Skeletal muscle satellite cell (primary cell): ENCODE data around the gene CCDC188.

Experiments used
- H3K27me3 ChIP-seq: 2 replicates; pipeline ENCODE4 v1.7.0; 2013; ENCODE audit warnings: low read length; ENCODE audit not compliant: control insufficient read depth, insufficient read depth
- H3K36me3 ChIP-seq: 2 replicates; pipeline ENCODE4 v1.7.0; 2013; ENCODE audit warnings: mild to moderate bottlenecking, control low read depth, low read length; ENCODE audit not compliant: insufficient read depth
- H3K4me1 ChIP-seq: 2 replicates; pipeline ENCODE4 v1.7.0; 2013; ENCODE audit warnings: low read length; ENCODE audit not compliant: control insufficient read depth, insufficient read depth
- H3K4me2 ChIP-seq: 2 replicates; pipeline ENCODE4 v1.7.0; 2013; ENCODE audit warnings: mild to moderate bottlenecking, low read length
- H3K4me3 ChIP-seq: 2 replicates; pipeline ENCODE4 v1.7.0; 2013; ENCODE audit warnings: low read length
- H3K9ac ChIP-seq: 2 replicates; pipeline ENCODE4 v1.7.0; 2013; ENCODE audit warnings: mild to moderate bottlenecking, low read depth, low read length, moderate library complexity
- H3K9me3 ChIP-seq: replicated peaks from 2 replicates; pipeline ENCODE4 v1.7.0; 2013; ENCODE audit warnings: mild to moderate bottlenecking, control low read depth, low read length

Gene CCDC188

DNA sequence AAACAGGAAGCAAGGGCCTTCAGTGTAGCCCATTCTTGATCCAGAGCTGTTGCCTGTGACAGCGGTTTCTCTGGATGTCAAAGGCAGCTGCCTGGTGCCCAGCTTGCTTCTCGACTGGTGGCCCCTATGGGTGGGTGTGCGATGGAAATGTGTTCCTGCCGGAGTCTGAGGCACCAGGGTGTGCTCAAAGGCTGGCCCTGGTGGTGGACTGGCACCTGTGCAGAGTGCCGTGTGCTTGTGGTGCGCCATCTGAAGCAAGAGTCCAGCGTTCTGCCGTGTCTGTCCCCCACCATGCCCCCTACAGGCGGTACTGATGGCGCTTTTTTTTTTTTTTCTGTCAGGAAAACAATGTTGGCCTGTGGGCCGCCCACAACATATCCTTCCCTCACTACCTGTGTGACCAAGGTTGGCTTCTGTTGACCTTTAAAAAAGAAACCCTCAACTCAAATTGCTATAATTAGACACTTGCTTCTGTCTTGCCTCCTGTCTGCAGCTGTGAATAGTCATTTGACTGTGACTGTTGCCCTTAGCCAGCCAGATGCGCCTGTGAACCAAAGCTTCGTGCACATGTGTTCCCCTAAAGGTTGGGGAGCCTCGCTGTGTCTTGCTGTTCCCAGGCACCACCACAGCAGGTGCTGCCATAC, 39.7 kb downstream of the CCDC188 start:
- Histone ChIP-seq H3K36me3 (peaks cover 93% of the 10 kb centered on the region), H3K9ac (no peak overlapping the region), H3K4me1 (peaks cover 16% of the 10 kb centered on the region), H3K9me3 (no peaks in the 10 kb centered on the region), H3K4me2 (no peak overlapping the region), H3K4me3 (no peak overlapping the region), H3K27me3 (no peaks in the 10 kb centered on the region)

DNA sequence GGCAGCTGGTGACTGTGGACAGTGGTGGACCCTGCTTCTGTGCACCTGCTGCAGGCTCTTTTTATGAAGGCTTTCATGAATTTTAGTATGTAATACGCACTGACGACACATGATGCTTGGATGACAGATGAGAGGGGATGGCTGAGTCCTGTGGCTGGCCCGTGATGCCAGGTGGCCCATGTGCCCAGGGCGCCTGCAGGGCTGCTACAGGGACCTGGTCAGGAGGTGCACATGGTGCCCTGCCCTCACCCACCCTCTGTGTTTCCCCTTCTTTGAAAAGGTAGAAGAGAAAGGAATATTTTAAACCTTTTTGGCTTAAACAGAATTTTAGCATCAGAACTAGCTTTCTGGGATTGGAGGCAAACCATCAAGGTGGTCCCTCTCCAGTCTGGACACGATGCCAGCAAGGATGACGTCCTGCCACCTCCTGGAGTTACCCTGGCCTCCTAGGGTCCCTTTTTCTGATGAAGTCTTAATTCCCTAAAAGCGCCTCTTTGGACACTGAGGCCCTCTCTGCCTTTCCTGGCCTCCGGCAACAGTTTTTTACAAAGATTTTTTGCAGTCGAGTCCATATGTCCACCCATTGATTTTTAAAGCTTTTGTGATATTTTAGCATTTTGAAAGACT, 40.4 kb downstream of the CCDC188 start:
- peaks cover 95% of the 10 kb centered on the region for H3K36me3 ChIP-seq
- no peak overlapping the region for H3K4me3 ChIP-seq
- H3K9ac ChIP-seq, result no peak overlapping the region
- H3K9me3 ChIP-seq, result no peaks in the 10 kb centered on the region
- H3K4me1 ChIP-seq, result peaks cover 9% of the 10 kb centered on the region
- H3K4me2 ChIP-seq, result no peak overlapping the region
- no peaks in the 10 kb centered on the region for H3K27me3 ChIP-seq

DNA sequence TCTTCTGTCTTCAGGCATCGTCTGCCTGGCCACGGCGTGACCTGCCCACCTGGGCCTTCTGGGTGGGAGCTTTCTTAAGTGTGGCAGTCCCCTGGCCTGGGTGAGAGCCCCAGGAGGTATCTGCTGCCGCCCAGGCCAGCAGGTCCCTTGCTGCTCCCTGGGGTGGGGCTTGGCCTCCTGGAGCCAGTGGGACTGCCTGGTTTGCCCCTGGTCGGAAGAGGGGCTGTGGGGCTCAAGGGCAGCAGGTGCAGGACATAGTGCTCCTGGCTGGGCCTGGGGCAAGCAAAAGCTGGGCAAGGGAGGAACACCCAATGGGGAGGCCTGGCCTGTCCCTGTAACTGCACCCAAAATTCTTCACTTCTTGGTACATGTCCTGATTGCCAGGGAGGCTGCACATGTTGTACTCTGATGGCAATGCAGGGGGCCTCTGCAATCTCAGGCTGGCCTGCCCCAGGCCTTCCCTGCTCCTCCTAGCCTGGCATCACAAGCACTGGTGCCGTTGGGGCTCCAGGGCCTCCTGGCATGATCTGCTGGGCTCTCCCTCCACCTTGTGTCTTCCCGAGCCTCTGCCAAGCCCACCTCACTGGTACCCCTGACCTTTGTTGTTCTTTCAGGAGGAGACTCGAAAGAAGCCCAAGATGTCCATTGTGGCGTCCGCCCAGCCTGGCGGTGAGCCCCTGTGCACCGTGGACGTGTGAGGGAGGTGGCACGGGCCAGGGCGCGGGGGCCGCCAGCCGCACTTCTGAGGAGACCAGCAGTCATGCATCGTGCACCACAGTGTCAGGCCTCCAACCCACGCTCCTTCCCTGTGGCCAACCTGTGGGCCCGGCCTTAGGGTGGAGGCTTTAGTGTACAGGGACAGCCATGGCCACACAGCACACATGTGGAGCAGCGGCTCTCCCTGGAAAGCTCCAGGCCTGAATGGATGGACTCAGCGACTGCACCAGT, 41.2 kb downstream of the CCDC188 start:
- H3K9me3 ChIP-seq, result no peaks in the 10 kb centered on the region
- no peak overlapping the region for H3K9ac ChIP-seq
- H3K27me3 ChIP-seq, result no peaks in the 10 kb centered on the region
- peaks cover 95% of the 10 kb centered on the region for H3K36me3 ChIP-seq
- no peak overlapping the region for H3K4me3 ChIP-seq
- no peak overlapping the region for H3K4me2 ChIP-seq
- H3K4me1 ChIP-seq, result peaks cover under 1% of the 10 kb centered on the region

DNA sequence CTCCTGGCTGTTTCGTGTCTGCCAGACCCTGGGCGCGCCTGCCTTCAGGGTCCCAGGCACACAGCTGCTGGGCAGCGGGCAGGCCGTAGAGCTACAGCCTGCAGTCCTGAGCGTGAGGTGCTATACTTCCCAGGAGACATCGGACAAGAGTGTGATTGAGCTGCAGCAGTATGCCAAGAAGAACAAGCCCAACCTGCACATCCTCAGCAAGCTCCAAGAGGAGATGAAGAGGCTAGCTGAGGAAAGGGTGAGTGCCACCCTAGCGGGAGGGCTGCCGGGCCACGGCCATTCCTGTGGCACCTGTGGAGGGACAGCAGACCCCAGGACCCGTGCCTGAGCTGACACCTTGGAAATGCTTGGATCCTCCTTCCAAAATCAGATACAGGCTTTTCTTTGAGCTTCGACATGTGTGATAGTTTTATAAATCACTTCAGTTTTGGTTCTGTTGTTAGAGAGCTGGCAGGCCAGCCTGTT, 42.1 kb downstream of the CCDC188 start:
- no peak overlapping the region for H3K4me3 ChIP-seq
- no peaks in the 10 kb centered on the region for H3K27me3 ChIP-seq
- H3K4me2 ChIP-seq, result no peak overlapping the region
- no peaks in the 10 kb centered on the region for H3K4me1 ChIP-seq
- no peak overlapping the region for H3K9ac ChIP-seq
- H3K9me3 ChIP-seq, result no peaks in the 10 kb centered on the region
- peaks cover 90% of the 10 kb centered on the region for H3K36me3 ChIP-seq

DNA sequence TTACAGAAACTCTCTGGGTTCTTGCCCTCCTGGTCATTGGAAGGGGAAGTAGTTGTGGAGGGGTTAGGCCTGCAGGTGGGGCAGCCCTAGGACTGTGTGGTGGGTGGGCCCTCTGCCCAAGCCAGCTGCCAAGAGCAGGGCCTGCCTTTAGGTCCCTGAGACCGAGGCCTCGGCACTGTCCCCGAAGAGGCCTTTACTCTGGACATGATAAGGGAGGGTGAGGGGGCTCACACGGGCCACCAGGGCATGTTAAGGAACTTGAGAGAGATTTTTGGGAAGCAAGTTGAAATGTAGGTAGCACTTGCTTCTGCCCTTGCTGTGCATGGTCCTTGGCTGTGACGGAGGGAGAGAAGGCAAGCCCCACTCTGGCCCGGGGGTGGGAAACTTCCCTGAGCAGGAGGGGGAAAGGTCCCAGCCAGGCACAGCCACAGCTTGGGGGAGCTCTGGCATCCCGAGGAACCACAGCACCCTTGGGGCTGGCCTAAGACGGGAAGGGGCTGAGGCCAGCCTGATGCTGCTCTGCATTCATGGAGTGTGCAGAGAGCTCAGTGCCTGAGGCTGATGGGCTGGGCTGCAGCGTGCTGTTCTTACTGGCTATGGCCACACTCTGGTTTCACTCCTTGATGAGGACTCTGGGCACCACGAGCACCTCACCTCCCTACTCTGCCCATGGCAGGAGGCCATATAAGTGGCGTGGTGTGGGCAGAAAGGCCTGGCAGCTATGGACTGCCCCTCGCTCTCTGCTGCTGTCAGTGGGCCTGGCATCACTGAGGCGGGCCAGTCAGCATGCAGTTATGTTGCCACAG, 42.7 kb downstream of the CCDC188 start:
- H3K4me1 ChIP-seq, result no peaks in the 10 kb centered on the region
- H3K9me3 ChIP-seq, result no peaks in the 10 kb centered on the region
- no peaks in the 10 kb centered on the region for H3K27me3 ChIP-seq
- H3K4me2 ChIP-seq, result no peak overlapping the region
- no peak overlapping the region for H3K9ac ChIP-seq
- H3K4me3 ChIP-seq, result no peak overlapping the region
- H3K36me3 ChIP-seq, result peaks cover 85% of the 10 kb centered on the region

DNA sequence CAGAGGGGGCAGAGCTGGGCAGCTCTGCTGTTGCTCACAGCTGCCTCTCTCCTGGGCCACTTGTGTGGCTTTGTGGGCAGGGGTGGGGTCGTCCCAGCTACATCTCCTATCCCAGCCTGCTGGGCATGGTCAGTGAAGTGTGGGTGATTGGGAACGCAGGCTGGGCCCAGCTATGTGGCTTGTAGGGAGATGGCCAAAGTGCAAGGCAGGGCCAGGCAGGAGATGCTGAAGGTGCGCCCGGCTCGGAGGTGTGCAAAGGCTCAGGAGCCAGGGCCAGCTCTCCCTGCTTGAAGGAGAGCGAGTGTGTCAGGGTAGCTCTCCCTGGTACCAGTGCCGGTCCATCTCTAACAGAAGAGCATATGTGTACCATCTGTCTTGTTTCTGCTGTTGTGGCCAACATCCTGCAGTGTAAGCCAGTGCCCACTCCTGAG, 43.4 kb downstream of the CCDC188 start:
- H3K27me3 ChIP-seq, result no peaks in the 10 kb centered on the region
- H3K4me1 ChIP-seq, result no peaks in the 10 kb centered on the region
- H3K4me3 ChIP-seq, result no peak overlapping the region
- no peak overlapping the region for H3K4me2 ChIP-seq
- H3K9me3 ChIP-seq, result no peaks in the 10 kb centered on the region
- H3K36me3 ChIP-seq, result peaks cover 79% of the 10 kb centered on the region
- H3K9ac ChIP-seq, result no peak overlapping the region

DNA sequence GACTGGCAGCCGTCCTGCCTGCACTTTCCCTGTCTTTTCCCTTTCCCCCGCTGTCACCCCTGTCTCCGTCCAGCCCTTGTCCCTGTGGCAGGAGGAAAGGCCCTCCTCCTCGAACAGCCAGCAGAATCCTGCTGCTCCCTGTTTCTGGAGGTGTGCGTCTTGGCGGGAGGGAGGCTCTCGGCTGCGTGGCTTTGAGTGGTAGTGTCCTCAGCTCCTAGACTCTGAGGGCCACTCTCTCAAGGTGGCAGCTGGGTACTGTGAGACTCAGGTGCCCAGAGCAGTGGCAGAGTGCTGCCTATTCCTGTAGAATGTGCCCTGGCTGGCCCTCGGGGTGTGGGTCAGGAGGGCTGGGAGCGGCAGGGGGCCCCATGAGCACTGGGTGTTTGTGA, 44.0 kb downstream of the CCDC188 start:
- Histone ChIP-seq H3K9ac (no peak overlapping the region), H3K4me1 (no peaks in the 10 kb centered on the region), H3K9me3 (no peaks in the 10 kb centered on the region), H3K27me3 (no peaks in the 10 kb centered on the region), H3K4me3 (no peak overlapping the region), H3K4me2 (no peak overlapping the region), H3K36me3 (peaks cover 78% of the 10 kb centered on the region)

DNA sequence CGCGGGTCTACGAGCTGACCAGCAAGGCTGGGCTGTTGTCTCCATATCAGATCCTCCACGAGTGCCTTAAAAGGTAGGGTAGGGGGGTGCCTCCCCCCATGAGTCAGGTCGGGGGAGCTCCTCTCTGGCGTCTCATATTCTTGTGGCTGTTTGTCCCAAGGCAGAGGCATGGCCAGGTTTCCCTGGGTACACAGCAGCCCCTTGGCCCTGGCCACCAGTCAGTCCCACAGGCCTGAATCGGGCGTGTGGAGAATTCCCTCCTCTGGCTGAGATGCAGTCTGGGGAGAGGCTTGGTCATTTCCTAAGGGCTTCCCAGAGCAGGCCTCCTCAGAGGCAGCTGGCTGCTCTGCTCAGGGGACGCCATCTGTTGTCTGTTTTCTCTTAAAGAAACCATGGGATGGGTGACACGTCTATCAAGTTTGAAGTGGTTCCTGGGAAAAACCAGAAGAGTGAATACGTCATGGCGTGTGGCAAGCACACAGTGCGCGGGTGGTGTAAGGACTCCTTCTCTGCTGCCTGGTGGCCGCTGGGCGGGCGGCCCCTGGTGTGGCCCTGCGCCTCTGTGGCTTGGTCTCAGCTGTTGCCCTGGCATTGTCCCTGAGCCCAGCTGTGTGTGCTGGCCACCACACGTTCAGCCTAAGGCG, 44.5 kb downstream of the CCDC188 start:
- no peak overlapping the region for H3K4me3 ChIP-seq
- no peak overlapping the region for H3K9ac ChIP-seq
- no peaks in the 10 kb centered on the region for H3K9me3 ChIP-seq
- no peaks in the 10 kb centered on the region for H3K4me1 ChIP-seq
- H3K27me3 ChIP-seq, result no peaks in the 10 kb centered on the region
- no peak overlapping the region for H3K4me2 ChIP-seq
- H3K36me3 ChIP-seq, result peaks cover 73% of the 10 kb centered on the region

DNA sequence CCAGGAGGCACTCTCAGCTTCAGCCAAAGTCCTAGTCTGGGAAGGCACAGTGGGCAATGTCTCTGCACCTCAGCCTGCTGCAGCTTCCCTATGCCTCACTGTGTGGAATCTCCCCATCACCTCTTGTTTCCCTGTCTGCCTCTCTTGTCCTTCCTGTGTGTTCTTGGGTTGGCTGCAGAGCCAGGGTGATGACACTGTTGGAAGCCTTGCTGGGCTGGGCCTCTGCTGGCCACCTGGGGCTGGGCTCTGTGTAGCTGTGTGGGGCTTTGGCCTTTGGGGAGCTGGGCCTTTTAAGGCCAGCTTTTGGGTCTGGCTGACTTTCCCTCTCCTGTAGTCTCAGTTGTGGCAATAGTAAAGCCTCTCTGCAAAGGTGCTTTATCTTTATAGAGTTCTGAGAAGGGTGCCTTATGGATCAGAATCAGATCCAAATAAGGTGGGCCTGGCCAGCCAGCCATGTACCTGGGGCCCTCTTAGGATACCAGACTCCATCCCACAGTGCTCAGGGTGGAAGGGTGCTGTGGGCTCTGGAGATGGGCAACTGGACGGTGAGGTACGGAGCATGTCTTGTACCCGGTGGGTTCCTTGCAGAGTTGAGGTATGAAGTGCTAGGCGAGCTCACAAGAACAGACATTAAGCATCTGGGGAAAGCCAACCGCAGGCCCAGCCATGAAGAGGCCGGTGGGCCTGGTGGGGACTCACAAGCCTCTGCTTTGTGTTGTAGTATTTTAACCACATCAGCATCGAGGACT, 45.2 kb downstream of the CCDC188 start:
- Histone ChIP-seq H3K36me3 (peaks cover 72% of the 10 kb centered on the region), H3K9me3 (no peaks in the 10 kb centered on the region), H3K4me1 (no peaks in the 10 kb centered on the region), H3K4me3 (no peak overlapping the region), H3K9ac (no peak overlapping the region), H3K27me3 (no peaks in the 10 kb centered on the region), H3K4me2 (no peak overlapping the region)

DNA sequence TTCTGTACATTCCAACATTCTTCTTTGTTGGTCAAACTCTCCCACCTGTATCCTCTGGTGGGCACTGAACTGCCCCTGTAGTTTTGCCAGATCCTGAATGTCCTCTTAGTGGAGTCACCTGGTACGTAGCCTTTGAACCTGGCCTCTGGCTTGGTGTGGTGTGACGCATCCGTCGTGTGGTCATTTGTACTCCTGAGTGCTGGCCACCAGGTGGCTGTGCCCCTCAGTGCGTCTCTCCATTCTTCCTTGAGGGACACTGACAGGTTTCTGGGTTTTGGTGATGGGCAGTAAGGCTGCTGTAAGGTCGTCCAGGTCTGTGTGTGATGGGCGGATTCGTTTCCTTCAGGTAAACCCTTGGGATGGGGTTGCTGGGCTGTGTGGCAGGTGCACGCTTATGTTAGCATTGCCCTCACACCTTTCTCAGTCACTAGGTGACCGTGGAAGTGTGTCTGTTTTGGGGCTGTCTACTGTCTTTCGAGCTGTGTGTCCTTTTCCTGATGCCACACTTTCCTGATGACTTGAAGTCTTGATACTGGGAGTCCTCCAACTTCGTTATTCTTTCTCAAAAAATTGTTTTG, 48.6 kb downstream of the CCDC188 start:
- no peak overlapping the region for H3K4me3 ChIP-seq
- H3K9me3 ChIP-seq, result no peaks in the 10 kb centered on the region
- peaks cover 65% of the 10 kb centered on the region for H3K36me3 ChIP-seq

More for the DNA sequence above, 48.6 kb downstream of the CCDC188 start:
- Histone ChIP-seq H3K4me2 (no peak overlapping the region), H3K9ac (no peak overlapping the region), H3K27me3 (no peaks in the 10 kb centered on the region), H3K4me1 (no peaks in the 10 kb centered on the region)
